Activated naive CD8-positive, alpha-beta T cell treated with anti-CD3 and anti-CD28 coated beads, Interleukin-2, amount 50 U/mL, for 24 hours (primary cell): ENCODE measurements around the gene SGMS1.
"Not testable (repeated sequence)": the region's sequence is repeated elsewhere in the genome, so short reads cannot be mapped to it uniquely, and the experiment has no call there.

Experiments
- ATAC-seq: fragments of 150-1000 bp; cut with Tn5 transposase; one replicate; pipeline ENCODE4 v1.10.0; 2021
- DNase-seq: peaks from one replicate; pipeline ENCODE4 v3.0.0; 2021
- H3K27ac Mint-ChIP-seq: one replicate; pipeline ENCODE4 v1.8.0; 2021; ENCODE audit warnings: mild to moderate bottlenecking, mixed read lengths
- H3K27me3 Mint-ChIP-seq: one replicate; pipeline ENCODE4 v1.8.0; 2021; ENCODE audit warnings: mixed read lengths
- H3K36me3 Mint-ChIP-seq: one replicate; pipeline ENCODE4 v1.8.0; 2021; ENCODE audit warnings: low read depth, mixed read lengths
- H3K4me1 Mint-ChIP-seq: one replicate; pipeline ENCODE4 v1.8.0; 2021; ENCODE audit warnings: mixed read lengths
- H3K4me3 Mint-ChIP-seq: one replicate; pipeline ENCODE4 v1.8.0; 2021; ENCODE audit warnings: mild to moderate bottlenecking, moderate library complexity, mixed read lengths
- H3K9me3 Mint-ChIP-seq: one replicate; pipeline ENCODE4 v1.8.0; 2021; ENCODE audit warnings: mixed read lengths

The SGMS1 gene

DNA sequence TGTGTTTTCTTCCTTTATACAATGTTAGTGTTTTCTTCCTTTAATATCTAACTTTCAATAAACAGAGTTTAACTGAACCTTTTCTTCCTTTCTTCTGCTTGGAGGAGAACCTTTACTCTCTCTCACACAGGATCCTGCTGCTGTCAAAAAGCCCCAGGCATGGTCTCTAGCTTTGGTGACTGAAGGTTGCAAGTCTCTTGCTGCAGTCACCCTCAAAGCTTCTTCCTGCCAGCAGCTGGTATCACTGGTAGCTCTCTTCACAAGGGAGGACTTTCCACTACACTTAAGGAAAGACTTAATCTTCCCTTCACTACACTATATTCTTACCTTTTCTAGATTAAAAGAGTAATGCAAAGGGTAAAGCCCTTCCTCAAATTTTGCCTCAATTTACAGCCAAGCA is 153.4 kb downstream of the SGMS1 start:
- H3K27ac Mint-ChIP-seq, result no peak overlapping the region

GRCh38 chr10:50469778-50470193 is 154.0 kb downstream of the SGMS1 start:
- no peak for DNase-seq
- peaks cover 65% of the 10 kb centered on the region for H3K4me1 Mint-ChIP-seq
- no peak overlapping the region for H3K27ac Mint-ChIP-seq
- no peaks in the 10 kb centered on the region for H3K27me3 Mint-ChIP-seq
- no peaks in the 10 kb centered on the region for H3K9me3 Mint-ChIP-seq
- no peak overlapping the region for H3K4me3 Mint-ChIP-seq
- H3K36me3 Mint-ChIP-seq, result peaks cover 4% of the 10 kb centered on the region
- no peak for ATAC-seq

More for the DNA sequence above, 153.4 kb downstream of the SGMS1 start:
- no peak for ATAC-seq
- Mint-ChIP-seq H3K36me3 (peaks cover 2% of the 10 kb centered on the region), H3K4me1 (peaks cover 65% of the 10 kb centered on the region), H3K9me3 (no peaks in the 10 kb centered on the region), H3K4me3 (no peak overlapping the region), H3K27me3 (no peaks in the 10 kb centered on the region)
- DNase-seq, result no peak

GRCh38 chr10:50469288-50469687 is 154.5 kb downstream of the SGMS1 start:
- Mint-ChIP-seq H3K4me1 (peaks cover 64% of the 10 kb centered on the region), H3K9me3 (no peaks in the 10 kb centered on the region), H3K36me3 (peaks cover 4% of the 10 kb centered on the region), H3K4me3 (no peak overlapping the region), H3K27me3 (no peaks in the 10 kb centered on the region), H3K27ac (no peak overlapping the region)
- DNase-seq, result no peak
- ATAC-seq, result no peak

GRCh38 chr10:50467209-50467608 is 156.5 kb downstream of the SGMS1 start:
- DNase-seq, result no peak
- Mint-ChIP-seq H3K4me1 (peaks cover 51% of the 10 kb centered on the region), H3K9me3 (no peaks in the 10 kb centered on the region)

GRCh38 chr10:50464004-50464409 is 159.7 kb downstream of the SGMS1 start:
- peaks cover 24% of the 10 kb centered on the region for H3K4me1 Mint-ChIP-seq
- H3K4me3 Mint-ChIP-seq, result no peak overlapping the region
- ATAC-seq (no peak), DNase-seq (no peak)
- no peaks in the 10 kb centered on the region for H3K27me3 Mint-ChIP-seq
- no peak overlapping the region for H3K27ac Mint-ChIP-seq
- H3K36me3 Mint-ChIP-seq, result peaks cover 16% of the 10 kb centered on the region
- H3K9me3 Mint-ChIP-seq, result no peaks in the 10 kb centered on the region

More at GRCh38 chr10:50467209-50467608, 156.5 kb downstream of the SGMS1 start:
- no peak overlapping the region for H3K4me3 Mint-ChIP-seq
- H3K27ac Mint-ChIP-seq, result no peak overlapping the region
- ATAC-seq, result no peak
- peaks cover 8% of the 10 kb centered on the region for H3K36me3 Mint-ChIP-seq
- no peaks in the 10 kb centered on the region for H3K27me3 Mint-ChIP-seq

- no peak overlapping the region for H3K27ac Mint-ChIP-seq
- ATAC-seq (no peak), DNase-seq (no peak)
- H3K4me1 Mint-ChIP-seq, result peaks cover 2% of the 10 kb centered on the region
- H3K36me3 Mint-ChIP-seq, result peaks cover 18% of the 10 kb centered on the region
- no peak overlapping the region for H3K4me3 Mint-ChIP-seq
- no peaks in the 10 kb centered on the region for H3K9me3 Mint-ChIP-seq
- H3K27me3 Mint-ChIP-seq, result no peaks in the 10 kb centered on the region
Measured at GRCh38 chr10:50461834-50462233, 161.9 kb downstream of the SGMS1 start.

DNA sequence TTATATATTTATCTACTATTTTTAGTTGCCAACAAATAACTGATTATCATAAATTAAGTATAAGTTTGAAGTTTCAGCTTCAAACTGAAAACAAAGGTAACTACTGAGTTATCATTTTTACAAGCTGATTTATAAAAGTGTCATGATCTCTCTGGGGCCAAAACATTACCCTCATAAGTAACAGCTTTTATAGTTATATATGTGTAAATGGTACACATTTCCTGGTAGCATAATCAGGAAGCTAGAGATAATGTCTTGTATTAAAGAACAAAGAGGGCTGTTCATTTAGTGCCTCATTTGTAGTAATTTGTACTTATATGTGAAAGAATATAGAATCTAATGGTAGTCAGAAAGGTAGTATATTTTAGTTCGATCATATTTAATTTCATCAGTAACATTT is 162.6 kb downstream of the SGMS1 start:
- H3K4me1 Mint-ChIP-seq, result no peaks in the 10 kb centered on the region
- ATAC-seq (no peak), DNase-seq (no peak)
- H3K27ac Mint-ChIP-seq, result no peak overlapping the region
- H3K9me3 Mint-ChIP-seq, result no peaks in the 10 kb centered on the region
- no peak overlapping the region for H3K4me3 Mint-ChIP-seq
- peaks cover 16% of the 10 kb centered on the region for H3K36me3 Mint-ChIP-seq
- no peaks in the 10 kb centered on the region for H3K27me3 Mint-ChIP-seq

DNA sequence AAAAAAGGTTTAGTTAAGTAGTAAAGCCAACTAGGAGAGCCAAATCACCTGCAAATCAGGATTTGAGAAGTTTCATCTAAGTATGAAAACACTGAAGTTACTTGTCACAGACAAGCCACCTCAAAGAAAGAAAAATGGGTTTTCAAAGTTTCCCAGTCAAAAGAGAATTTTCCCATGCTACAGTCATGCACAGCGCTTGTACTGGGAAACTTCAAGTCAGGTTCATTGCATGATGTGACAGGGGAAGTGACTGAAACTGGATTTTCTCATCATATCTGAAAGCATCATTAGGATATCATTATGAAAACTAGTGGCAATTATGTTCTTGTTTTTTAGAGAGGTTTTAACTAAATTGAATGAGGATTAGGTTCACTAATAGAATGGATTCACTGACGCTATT is 167.0 kb downstream of the SGMS1 start:
- Mint-ChIP-seq H3K4me1 (peaks cover 18% of the 10 kb centered on the region), H3K4me3 (no peak overlapping the region), H3K27me3 (no peaks in the 10 kb centered on the region), H3K36me3 (peaks cover 13% of the 10 kb centered on the region), H3K9me3 (no peaks in the 10 kb centered on the region), H3K27ac (no peak overlapping the region)
- ATAC-seq, result no peak
- no peak for DNase-seq

GRCh38 chr10:50453940-50454339 is 169.8 kb downstream of the SGMS1 start:
- DNase-seq, result no peak
- no peak overlapping the region for H3K4me3 Mint-ChIP-seq
- H3K27ac Mint-ChIP-seq, result peak overlapping the region; percentile 16
- peaks cover 23% of the 10 kb centered on the region for H3K4me1 Mint-ChIP-seq
- H3K27me3 Mint-ChIP-seq, result no peaks in the 10 kb centered on the region
- ATAC-seq, result no peak
- peaks cover 5% of the 10 kb centered on the region for H3K36me3 Mint-ChIP-seq
- H3K9me3 Mint-ChIP-seq, result no peaks in the 10 kb centered on the region

DNA sequence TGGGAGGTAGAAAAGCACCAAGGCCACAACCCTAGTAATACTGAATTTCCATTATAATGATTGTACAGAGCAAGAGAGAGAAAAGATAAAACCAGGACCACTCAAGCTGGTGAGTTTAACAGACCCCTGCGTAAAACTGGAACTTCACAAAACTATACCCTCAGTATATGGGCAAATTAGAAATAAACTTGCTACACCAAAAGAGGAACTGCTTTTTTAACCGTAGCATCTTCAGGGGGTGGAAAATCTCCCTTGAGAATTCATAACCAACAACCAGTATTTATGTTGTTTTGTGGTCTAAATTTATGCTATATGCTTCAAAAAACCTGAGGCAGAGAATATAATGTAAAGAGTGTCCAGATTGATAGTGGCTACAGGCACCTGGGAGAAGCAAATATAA is 171.2 kb downstream of the SGMS1 start:
- Mint-ChIP-seq H3K9me3 (no peaks in the 10 kb centered on the region), H3K4me3 (no peak overlapping the region), H3K27ac (no peak overlapping the region), H3K36me3 (peaks cover 7% of the 10 kb centered on the region), H3K27me3 (no peaks in the 10 kb centered on the region), H3K4me1 (peaks cover 26% of the 10 kb centered on the region)
- DNase-seq (no peak), ATAC-seq (no peak)

DNA sequence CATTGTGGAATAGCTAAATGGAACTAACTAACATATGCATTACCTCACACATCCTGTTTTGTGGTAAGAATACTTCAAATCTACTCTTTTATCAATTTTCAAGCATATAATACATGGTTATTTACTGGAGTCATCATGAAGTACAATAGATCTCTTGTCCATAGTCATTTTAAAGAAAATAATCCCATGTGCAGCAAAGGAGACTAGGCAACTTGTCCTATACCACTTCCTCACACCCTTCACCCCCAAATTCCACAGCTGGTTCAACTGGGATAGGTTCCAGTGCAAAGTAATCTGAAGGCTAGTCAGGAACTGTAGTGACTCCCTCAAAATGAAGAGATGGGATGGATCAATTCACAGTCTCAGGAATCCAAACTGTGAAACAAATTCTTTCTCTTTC is 176.1 kb downstream of the SGMS1 start:
- no peaks in the 10 kb centered on the region for H3K27me3 Mint-ChIP-seq
- H3K4me1 Mint-ChIP-seq, result peaks cover 15% of the 10 kb centered on the region
- peaks cover 20% of the 10 kb centered on the region for H3K9me3 Mint-ChIP-seq
- peaks cover 32% of the 10 kb centered on the region for H3K36me3 Mint-ChIP-seq
- H3K4me3 Mint-ChIP-seq, result no peak overlapping the region
- no peak for ATAC-seq
- no peak overlapping the region for H3K27ac Mint-ChIP-seq
- no peak for DNase-seq

DNA sequence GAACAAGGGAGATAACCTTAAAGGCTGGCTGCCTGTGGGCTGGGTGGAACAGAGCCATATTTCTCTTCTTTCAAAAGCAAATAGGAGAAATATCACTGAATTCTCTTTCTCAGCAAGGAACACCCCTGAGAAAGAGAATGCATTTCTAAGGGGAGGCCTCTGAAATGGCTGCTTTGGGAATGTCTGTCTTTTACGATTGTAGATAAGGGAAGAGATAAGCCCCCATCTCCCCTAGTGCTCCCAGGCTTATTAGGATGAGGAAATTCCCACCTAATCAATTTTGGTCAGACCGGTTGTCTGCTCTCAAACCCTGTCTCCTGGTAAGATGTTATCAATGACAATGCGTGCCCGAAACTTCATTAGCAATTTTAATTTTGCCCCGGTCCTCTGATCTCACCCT is 178.0 kb downstream of the SGMS1 start:
- Mint-ChIP-seq H3K36me3 (peaks cover 30% of the 10 kb centered on the region), H3K9me3 (peaks cover 20% of the 10 kb centered on the region)
- DNase-seq, H3K27me3 Mint-ChIP-seq, H3K4me1 Mint-ChIP-seq, H3K27ac Mint-ChIP-seq, H3K4me3 Mint-ChIP-seq, ATAC-seq: not testable (repeated sequence)

- H3K9me3 Mint-ChIP-seq, result peaks cover 9% of the 10 kb centered on the region
- ATAC-seq (no peak), DNase-seq (no peak)
- H3K4me1 Mint-ChIP-seq, result peaks cover 22% of the 10 kb centered on the region
- no peak overlapping the region for H3K27ac Mint-ChIP-seq
- no peak overlapping the region for H3K4me3 Mint-ChIP-seq
- peaks cover 12% of the 10 kb centered on the region for H3K36me3 Mint-ChIP-seq
- H3K27me3 Mint-ChIP-seq, result no peaks in the 10 kb centered on the region
Measured at GRCh38 chr10:50440489-50440888, 183.3 kb downstream of the SGMS1 start.

- DNase-seq (no peak), ATAC-seq (no peak)
- Mint-ChIP-seq H3K9me3 (peaks cover 7% of the 10 kb centered on the region), H3K4me1 (peaks cover 22% of the 10 kb centered on the region), H3K27ac (no peak overlapping the region), H3K27me3 (no peaks in the 10 kb centered on the region), H3K4me3 (no peak overlapping the region), H3K36me3 (peaks cover 8% of the 10 kb centered on the region)
Measured at GRCh38 chr10:50439806-50440205, 183.9 kb downstream of the SGMS1 start.

DNA sequence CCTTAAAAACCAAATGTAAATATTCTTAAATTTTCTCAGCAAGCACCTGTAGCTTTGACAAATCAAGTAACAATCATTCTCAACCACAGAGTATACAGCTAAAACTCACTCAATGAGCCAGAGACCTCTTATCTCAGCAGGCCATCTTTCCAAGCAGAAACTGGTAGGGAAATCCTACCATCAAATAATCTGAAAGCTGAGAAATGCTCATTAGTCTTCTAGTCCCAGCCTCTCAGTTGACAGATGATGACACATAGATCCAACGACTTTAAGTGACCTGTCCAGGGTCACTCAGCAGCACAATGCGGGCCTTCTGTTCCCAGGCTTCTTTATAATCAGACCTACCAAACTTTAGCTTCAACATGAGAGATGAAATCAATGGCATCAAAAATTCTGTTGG is 184.6 kb downstream of the SGMS1 start:
- H3K36me3 Mint-ChIP-seq, result peaks cover 6% of the 10 kb centered on the region
- no peak for ATAC-seq
- H3K4me1 Mint-ChIP-seq, result peaks cover 24% of the 10 kb centered on the region
- H3K9me3 Mint-ChIP-seq, result peaks cover 4% of the 10 kb centered on the region
- DNase-seq, result no peak
- no peak overlapping the region for H3K27ac Mint-ChIP-seq
- H3K4me3 Mint-ChIP-seq, result no peak overlapping the region
- no peaks in the 10 kb centered on the region for H3K27me3 Mint-ChIP-seq
